ENCODE measurements around the gene CEP128.

GRCh38 chr14:80485764-80486163 lies 455.8 kb downstream of the CEP128 start:
- TF ChIP-seq CTCF (conservative IDR thresholded peaks at IDR 0.05; ENCODE audit: low read depth, low read length) (no peak), EZH2 (IDR thresholded peaks at IDR 0.05; ENCODE audit: borderline replicate concordance, low read depth, low read length, poor library complexity, severe bottlenecking) (no peak)

Measured in A673 (cell line).